HG03066 (cell line): ENCODE results near the gene MZT2B.
A peak's percentile ranks its signal among the peaks of the same experiment; 100 is the strongest.
"Not testable (repeated sequence)": the region's sequence is repeated elsewhere in the genome, so short reads cannot be mapped to it uniquely, and the experiment has no call there.

ENCODE experiments used
- ATAC-seq: cut with Tn5 transposase; IDR thresholded peaks from one replicate; pipeline ENCODE4 v1.9.1; 2021; ENCODE audit warnings: low read depth; ENCODE audit not compliant: unreplicated experiment

The MZT2B gene

DNA sequence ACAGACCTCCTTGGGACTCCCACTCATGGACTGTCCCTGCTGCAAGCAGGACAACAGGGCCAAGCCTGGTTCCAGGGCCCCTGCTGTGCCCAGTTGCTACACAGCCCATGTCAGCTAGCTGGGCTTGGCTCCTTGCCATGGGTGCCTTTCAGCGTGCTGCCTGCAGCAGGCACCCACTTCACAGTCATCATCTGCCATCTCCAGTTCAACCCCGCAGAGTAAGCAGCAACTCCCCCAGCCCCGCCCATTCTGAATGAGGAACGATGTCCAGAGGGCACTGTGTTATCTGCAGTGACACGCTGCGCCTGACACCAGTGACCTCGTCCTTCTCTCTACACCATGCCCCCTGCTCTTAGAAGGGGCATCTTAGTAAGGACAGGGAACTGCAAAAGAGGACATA lies 20.5 kb downstream of the MZT2B start:
- not testable (repeated sequence) for ATAC-seq

DNA sequence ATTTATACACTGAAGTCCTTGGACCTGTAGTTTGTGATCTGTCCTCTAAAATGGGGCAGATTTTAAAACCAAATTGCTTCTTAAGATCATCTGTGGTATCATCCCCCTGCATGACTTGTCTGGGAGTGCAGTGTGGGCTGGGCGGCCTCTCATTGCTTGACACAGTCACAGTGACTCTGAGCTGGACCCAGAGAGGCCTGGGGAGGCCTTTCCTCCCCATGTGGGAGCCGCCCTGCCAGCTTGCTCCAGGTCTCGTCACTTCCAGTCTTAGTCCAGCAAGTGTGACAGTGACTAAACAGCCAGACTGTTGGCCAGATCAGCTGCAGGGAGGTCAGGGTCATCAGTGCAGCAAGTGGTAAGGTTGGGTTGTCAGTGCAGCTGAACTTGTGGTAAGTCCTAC lies 21.1 kb downstream of the MZT2B start:
- not testable (repeated sequence) for ATAC-seq

DNA sequence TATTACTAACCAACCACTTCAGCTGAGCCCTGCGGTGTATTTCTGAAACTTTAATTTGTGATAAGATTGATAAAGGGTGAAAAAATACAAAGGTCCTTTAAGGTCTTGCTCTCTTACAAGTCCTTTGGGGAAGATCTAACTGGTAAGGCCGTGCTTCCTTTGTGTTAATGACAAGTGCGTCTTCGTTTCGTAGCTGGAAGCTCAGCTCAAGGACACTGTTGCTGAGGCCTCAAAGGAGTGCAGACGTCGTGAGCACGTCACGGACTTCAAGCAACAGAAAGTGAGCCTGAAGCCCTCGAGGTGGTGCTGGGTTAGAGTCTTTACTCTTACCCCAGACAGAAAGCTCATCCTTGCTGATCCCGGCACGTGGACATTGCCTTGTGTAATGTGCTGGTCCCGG lies 25.0 kb downstream of the MZT2B start:
- ATAC-seq = not testable (repeated sequence)

DNA sequence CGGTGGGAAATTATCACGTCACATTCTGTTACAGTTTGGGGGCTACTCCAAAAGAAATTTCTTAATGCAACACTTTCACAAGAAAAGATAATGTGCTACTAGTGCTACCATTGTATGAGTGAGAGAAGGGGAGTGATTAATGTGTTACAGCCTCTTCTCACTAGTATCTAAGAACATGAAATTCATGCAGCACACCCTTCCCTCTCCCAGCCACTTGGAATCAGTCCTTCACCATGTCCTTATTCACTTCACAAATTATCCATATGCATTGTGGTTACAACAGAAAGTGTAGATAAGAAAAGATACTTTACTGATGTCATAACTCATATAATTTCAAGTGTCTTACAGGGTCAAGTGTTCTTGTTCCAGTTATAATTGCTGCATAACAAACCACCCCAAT lies 37.1 kb downstream of the MZT2B start:
- not testable (repeated sequence) for ATAC-seq

DNA sequence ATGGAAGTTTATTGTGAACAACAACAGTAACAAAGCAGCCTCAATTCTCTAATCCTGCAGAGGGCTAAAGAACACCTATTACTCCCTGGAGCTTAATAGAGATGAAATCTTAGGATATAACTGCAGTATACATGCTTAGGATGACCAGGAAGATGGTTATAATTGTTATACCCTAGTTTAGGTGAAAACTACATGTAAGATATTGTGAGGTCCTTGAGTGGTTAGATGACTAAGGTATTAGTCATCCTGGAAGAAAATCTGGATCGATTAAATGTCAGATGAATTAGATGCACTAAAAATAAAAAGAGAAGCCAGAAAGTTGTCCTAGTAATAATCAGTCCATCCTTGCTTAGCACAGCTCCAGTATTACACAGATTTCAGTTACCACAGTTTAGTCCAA lies 38.4 kb downstream of the MZT2B start:
- not testable (repeated sequence) for ATAC-seq

DNA sequence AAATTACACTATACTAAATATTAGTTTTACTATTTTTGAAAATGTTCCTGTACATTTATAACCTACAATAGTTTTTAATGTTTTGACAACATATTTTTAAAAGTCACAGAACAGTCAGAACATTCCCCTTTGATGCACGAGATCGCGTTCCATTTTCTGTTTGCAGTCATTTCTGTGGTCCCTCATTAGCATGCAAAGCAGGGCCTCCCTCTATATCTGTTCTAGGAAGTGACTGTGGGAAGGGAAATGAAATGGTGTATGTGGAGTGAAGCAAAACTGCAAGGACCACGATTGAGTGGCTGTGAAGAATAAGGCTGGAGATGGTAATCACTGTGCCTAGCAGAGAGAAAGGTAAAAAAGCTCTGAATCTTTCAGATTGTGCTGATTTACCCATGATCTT lies 40.5 kb downstream of the MZT2B start:
- peak; percentile 84 for ATAC-seq

DNA sequence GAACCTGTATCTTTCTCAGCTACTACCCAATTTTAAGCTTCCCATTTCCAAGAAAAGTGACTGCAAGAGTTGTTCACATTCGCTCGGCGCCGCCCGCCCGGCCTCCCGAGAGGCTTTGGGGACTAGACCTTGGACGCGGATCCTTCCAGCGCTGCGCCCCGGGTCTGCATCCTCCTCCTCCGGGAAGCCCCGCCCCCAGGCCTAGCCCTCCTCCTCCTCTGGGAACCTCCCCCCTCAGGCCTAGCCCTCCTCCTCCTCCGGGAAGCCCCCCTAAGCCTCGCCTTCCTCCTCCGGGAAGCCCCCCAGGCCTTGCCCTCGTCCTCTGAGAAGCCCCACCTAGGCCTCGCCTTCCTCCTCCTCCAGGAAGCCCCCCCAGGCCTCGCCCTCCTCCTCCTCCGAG lies 45.9 kb downstream of the MZT2B start:
- not testable (repeated sequence) for ATAC-seq

DNA sequence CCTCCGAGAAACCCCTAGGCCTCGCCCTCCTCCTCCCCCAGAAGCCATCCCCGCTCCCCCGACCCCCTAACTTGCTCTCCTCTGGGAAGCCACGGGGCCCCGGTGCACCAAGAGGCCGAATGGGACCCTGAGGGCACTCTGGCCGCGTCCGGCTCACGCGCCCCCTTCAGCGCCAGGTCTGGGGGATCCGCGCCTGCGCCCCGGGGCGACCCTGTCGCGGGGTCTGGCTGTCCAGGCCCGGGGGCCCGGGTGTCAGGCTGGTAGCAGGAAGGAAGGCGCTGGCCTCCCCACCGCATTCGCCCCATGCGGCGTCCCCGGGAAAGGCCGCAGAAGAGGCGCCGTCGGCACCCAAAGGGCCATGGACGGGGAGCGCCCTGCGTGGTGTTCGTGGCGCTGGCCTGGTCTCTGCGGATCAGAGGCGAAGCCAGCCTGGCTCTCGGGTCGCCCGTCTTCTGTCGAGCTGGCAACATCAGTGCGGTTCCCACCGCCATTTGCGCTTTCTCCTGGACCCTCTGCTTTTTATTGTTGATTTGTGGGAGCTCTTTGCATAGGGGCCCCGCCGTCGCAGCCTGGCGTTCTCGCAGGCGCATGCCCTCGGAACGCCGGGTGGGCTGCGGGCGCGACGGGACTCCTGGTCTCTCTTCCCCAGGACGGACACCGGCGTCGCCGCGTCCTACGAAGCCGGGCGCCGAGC lies 46.6 kb downstream of the MZT2B start:
- not testable (repeated sequence) for ATAC-seq

DNA sequence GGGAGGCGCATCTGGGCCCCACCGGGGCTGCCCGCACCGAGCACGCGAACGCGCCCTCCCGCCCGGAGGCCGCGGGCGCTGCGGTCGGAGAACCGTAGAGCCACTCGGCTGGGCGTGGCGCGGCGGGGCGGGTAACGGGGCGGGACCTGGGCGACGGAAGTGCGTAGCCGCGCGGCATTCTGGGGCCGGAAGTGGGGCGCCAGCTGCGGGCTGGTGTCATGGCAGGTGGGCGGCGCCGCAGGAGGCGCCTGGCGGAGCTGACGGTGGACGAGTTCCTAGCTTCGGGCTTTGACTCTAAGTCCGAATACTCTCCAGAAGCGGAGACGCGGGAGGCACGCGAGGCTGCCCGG lies 47.1 kb downstream of the MZT2B start:
- ATAC-seq = not testable (repeated sequence)

DNA sequence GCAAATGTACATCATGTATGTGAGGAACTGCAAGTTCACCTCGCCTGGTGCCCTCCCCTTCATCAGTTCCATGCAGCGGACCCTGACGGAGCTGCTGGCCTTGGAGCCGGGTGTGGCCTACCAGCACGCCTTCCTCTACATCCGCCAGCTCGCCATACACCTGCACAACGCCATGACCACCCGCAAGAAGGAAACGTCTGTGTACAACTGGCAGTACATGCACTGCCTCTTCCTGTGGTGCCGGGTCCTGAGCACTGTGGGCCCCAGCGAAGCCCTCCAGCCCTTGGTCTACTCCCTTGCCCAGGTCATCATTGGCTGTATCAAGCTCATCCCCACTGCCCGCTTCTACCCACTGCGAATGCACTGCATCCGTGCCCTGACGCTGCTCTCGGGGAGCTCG lies 48.3 kb downstream of the MZT2B start:
- ATAC-seq = not testable (repeated sequence)

DNA sequence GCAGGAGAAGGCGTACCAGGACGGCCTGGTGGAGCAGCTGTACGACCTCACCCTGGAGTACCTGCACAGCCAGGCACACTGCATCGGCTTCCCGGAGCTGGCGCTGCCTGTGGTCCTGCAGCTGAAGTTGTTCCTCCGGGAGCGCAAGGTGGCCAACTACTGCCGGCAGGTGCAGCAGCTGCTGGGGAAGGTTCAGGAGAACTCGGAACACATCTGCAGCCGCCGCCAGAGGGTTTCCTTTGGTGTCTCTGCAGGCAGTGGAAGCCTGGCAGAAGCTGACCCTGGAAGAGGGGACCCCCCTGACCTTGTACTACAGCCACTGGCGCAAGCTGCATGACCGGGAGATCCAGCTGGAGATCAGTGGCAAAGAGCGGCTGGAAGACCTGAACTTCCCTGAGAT lies 48.8 kb downstream of the MZT2B start:
- not testable (repeated sequence) for ATAC-seq

DNA sequence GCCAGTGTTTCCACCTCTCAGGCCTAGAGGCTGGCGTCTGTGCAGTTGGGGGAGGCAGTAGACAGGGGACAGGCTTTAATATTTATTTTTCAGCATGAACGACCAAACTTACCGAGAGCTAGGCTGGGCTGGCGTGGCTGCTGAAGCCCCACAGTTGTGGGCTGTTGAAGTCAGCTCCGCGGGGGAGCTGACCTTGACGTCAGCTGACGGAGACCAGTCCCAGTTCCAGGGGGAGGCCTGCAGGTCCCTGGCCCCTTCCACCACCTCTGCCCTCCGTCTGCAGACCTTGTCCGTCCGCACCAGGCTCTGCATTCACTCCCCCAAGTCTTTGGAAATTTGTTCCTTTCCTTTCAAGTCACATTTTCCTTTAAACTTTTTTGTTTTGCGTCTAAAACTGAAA lies 49.6 kb downstream of the MZT2B start:
- no peak for ATAC-seq

DNA sequence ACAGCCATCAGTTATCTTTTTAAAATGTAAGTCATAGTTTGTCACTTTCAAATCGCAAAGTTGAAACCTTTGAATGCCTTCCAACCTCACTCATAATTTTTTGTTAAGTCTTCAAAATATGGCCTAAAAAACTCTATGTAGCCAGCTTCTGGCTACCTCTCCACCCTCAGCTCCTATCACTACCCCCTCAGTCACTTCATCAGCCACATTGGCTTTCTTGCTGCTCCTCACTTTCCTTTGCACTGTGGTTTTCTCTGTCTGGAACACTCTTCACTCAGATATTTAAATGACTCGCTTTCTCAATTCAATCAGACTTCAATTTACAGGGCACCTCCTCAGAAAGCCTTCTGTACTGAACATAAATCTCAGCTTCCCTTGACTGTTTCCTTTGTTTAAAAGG lies 51.0 kb downstream of the MZT2B start:
- ATAC-seq = not testable (repeated sequence)

DNA sequence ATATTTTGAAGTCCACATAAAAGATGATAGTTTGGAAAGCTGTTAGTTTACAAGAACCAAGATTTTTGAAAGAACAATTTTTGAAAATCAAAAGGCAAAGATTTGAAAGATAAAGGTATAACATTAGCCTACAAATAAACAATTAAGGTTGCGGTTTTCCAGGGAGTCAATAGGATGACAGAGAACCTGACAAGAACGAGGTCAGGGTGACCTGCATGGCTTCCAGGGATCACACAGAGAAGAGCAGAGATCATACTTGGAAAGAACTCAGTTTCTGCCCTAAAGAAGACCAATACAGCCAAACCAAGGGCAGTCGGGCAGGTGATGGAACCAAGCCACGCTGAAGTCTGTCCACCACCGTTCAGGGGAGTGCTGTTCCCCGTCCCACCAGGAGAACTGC lies 57.5 kb downstream of the MZT2B start:
- ATAC-seq = not testable (repeated sequence)
